ENCODE measurements around the gene CLDN9.

CLDN9 gene

DNA sequence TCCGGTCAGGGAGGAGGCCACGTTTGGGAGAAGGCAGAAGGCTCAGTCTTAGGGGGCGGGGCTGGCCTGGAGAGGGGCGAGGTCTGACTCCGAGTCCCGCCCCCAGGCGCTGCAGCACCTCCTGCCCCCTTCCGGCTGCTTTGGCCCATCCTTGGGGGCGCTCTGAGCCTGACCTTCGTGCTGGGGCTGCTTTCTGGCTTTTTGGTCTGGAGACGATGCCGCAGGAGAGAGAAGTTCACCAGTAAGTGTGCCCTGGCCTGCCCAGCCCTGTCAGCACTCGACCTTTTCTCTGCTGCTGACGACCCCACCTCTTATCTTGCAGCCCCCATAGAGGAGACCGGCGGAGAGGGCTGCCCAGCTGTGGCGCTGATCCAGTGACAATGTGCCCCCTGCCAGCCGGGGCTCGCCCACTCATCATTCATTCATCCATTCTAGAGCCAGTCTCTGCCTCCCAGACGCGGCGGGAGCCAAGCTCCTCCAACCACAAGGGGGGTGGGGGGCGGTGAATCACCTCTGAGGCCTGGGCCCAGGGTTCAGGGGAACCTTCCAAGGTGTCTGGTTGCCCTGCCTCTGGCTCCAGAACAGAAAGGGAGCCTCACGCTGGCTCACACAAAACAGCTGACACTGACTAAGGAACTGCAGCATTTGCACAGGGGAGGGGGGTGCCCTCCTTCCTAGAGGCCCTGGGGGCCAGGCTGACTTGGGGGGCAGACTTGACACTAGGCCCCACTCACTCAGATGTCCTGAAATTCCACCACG is 8.9 kb downstream of the CLDN9 start:
- peak; percentile 88 for DNase-seq (ENCODE audit: low spot score)
- TF ChIP-seq, protein P1, sequence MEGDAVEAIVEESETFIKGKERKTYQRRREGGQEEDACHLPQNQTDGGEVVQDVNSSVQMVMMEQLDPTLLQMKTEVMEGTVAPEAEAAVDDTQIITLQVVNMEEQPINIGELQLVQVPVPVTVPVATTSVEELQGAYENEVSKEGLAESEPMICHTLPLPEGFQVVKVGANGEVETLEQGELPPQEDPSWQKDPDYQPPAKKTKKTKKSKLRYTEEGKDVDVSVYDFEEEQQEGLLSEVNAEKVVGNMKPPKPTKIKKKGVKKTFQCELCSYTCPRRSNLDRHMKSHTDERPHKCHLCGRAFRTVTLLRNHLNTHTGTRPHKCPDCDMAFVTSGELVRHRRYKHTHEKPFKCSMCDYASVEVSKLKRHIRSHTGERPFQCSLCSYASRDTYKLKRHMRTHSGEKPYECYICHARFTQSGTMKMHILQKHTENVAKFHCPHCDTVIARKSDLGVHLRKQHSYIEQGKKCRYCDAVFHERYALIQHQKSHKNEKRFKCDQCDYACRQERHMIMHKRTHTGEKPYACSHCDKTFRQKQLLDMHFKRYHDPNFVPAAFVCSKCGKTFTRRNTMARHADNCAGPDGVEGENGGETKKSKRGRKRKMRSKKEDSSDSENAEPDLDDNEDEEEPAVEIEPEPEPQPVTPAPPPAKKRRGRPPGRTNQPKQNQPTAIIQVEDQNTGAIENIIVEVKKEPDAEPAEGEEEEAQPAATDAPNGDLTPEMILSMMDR (IDR thresholded peaks at IDR 0.05; ENCODE audit: extremely low read depth, missing control alignments), result peak; percentile 49

DNA sequence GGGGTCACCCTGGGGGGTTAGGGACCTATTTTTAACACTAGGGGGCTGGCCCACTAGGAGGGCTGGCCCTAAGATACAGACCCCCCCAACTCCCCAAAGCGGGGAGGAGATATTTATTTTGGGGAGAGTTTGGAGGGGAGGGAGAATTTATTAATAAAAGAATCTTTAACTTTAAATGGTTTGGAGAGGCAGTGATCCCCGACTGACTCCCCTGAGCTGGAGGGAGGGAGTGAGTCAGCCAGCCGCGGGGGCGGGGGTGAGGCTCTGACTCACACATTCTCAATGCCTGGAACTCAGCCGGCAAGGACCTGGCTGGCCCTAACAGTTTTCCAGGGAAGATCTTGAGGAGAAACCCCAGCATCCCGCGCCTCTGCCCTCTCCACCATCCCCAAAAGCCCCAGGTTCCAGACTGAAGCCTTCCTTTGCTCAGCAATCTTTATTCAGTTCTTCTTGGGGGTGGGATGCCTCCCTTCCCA is 9.5 kb downstream of the CLDN9 start:
- TF ChIP-seq, protein P1 (IDR thresholded peaks at IDR 0.05; ENCODE audit: extremely low read depth, missing control alignments), result no peak
- peak; percentile 80 for DNase-seq (ENCODE audit: low spot score)

DNA sequence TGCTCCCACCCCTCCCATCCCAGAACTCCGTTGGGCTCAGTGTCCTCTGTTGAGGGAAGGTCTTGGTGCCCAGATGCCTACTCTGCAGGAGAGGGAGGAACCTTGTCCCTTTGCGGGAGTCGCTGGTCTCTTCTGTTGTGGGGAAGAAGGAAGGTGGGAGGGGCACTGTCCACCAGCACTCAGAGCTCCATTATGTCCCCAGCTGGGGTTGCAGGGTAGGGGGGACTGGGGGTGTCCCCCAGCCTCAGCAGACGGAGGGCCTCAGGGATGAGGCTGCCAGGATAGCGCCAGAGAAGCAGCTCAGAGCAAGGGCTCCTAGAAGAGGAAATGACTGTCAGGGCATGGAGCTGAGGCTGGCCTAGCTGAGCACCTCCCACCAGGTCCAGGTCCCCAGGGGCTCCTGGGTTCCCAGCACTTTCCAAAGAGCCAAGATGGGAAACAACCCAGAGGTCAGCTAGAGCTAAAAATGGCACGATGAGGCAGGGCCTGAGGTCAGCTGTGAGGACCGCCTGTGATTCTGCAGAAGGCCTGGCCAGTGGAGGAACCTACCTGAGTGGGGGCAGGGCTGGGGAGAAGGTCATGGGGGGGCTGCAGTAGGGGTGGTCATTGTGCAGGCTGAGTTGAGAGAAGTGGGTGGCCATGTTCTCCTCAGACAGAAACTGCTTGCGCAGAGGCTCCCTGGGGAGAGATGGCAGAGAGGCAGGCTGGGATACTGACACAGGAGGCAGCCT is 10.1 kb downstream of the CLDN9 start:
- TF ChIP-seq, protein P1 (IDR thresholded peaks at IDR 0.05; ENCODE audit: extremely low read depth, missing control alignments), result no peak
- DNase-seq (ENCODE audit: low spot score), result no peak

DNA sequence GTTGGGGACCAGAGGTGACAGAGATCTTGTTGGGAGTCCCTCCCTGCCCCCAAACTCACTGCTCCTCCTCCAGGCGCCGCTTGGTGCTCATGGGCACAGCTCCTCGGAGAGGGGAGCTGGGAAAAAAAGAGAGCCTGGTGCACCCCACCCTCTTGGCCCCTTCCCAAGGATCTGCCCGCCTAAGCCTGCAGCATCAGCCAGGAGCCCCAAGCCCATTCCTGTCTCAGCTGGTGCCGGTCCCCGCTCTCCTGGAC is 10.6 kb downstream of the CLDN9 start:
- TF ChIP-seq, protein P1 (IDR thresholded peaks at IDR 0.05; ENCODE audit: extremely low read depth, missing control alignments), result no peak
- no peak for DNase-seq (ENCODE audit: low spot score)

DNA sequence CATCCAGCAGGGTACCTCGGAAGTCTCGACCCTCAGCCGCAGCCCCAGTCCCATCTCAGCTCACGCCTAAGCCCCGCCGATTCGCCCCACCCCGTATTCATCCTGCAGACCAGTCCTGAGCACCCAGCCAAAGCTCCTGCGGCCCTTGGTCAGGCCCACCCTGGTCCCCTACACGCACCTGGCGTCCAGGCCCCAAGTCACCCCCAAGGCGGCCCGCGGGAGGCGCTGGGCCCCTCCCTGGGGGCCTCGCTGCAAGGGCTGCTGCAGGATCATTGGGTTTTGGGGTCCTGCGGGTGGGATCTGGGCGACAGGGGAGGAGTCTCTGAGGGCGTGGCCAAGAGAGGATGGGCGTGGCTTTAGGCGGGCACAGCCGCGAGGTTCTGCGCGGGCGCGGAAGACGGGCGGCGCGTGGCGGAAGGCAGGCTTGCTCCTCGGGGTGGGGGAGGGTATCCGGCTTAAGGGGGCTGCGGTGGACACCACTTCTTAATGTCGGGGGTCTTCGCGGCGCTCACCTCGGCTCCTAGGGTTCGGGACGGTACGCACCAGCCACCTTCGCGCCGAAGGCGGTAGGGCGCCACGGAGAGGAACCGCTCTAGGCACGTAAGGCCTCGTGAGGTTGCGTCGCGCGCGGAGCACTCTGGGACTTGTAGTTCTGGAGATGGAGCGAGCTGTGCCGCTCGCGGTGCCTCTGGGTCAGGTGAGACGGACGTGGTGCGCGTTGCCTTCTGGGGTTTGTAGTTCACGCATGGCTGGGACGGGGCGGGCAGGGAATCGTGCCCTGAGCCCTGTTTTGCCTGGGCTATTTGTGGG is 11.2 kb downstream of the CLDN9 start, which contains the start of the genes HCFC1R1 and THOC6:
HCFC1R1 (minus strand) TSS at position 274 of the 810 bp plus-strand sequence; CDS start at position 273, 1 bp downstream.
THOC6 (plus strand) TSS at position 367 of the 810 bp plus-strand sequence; CDS start at position 659, 292 bp downstream.
- DNase-seq (ENCODE audit: low spot score), result peak; percentile 93
- TF ChIP-seq, protein P1 (IDR thresholded peaks at IDR 0.05; ENCODE audit: extremely low read depth, missing control alignments), result no peak

DNA sequence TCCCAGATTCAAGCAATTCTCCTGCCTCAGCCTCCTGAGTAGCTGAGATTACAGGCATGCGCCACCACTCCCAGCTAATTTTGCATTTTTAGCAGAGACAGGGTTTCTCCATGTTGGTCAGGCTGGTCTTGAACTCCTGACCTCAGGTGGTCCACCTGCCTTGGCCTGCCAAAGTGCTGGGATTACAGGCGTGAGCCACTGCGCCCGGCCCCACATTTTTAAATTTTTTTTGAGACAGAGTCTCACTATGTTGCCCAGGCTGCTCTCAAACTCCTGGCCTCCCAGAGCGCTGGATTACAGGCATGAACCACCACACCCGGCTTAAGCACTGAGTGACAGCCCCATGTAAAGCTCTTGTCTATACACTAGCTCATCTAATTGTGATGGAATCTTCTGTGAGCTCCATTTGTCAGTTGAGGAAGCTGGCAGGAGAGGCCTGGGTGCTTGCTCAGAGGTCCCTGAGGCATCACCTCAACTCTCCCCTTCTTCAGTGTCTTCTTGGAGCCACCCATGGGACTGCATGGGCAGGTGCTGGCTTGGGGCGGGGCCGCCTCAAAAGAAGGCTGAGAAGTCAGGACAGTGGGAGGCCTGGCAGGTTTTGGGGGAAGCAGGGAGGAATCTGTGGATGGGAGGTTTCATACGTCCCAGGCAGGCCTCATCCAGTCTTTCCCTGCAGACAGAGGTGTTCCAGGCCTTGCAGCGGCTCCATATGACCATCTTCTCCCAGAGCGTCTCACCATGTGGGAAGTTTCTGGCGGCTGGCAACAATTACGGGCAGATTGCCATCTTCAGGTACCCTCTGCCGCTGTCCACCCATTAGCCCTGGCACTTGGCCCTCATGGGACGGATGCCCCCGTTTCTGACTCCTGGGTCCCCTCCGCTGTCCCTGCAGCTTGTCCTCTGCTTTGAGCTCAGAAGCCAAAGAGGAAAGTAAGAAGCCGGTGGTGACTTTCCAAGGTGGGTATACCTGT is 12.6 kb downstream of the CLDN9 start:
- no peak for DNase-seq (ENCODE audit: low spot score)
- TF ChIP-seq, protein P1 (IDR thresholded peaks at IDR 0.05; ENCODE audit: extremely low read depth, missing control alignments), result no peak

Data from GM20000 (cell line).